Thyroid gland (tissue), 4 donors: ENCODE results near the gene RFX4. TPM values are rescaled to one million over a fixed set of nuclear protein-coding genes. Genes with fewer than 3 reads are reported as not detected.

Source experiments
- DNase-seq, 2 donors: peaks; one replicate each; pipeline ENCODE4 v3.0.0-alpha.2; 2019
- H3K27ac ChIP-seq, 3 donors: fragments of 200-600 bp; sonication (generic); 1 replicate in 2 of 3; 2 replicates in 1 of 3; pipeline ENCODE4 v1.5.1; 2016 to 2019; ENCODE audit warnings: mild to moderate bottlenecking in 1 of 3, moderate library complexity in 1 of 3
- H3K27me3 ChIP-seq: fragments of 200-600 bp; sonication (generic); one replicate; pipeline ENCODE4 v1.5.1; 2019
- H3K36me3 ChIP-seq, 2 donors: fragments of 200-600 bp; sonication (generic); one replicate each; pipeline ENCODE4 v1.5.1; 2016 to 2019
- H3K4me1 ChIP-seq, 2 donors: fragments of 200-600 bp; sonication (generic); one replicate each; pipeline ENCODE4 v1.5.1; 2017 to 2019
- H3K4me3 ChIP-seq, 3 donors: fragments of 200-600 bp; sonication (generic); replicated peaks in 1 of 3; 1 replicate in 2 of 3; 2 replicates in 1 of 3; pipeline ENCODE4 v1.5.1; 2016; ENCODE audit warnings: mild to moderate bottlenecking in 1 of 3
- H3K9me3 ChIP-seq: fragments of 200-600 bp; sonication (generic); one replicate; pipeline ENCODE4 v1.5.1; 2017
- CTCF ChIP-seq, 6 experiments: fragments of 200-600 bp in 3 of 6; fragments of 450-650 bp in 3 of 6; sonication (generic) in 3 of 6; IDR thresholded peaks; one replicate each; pipeline ENCODE4 v1.5.1; 2016 to 2019; ENCODE audit warnings: antibody characterized with exemption in 6 of 6, mild to moderate bottlenecking in 2 of 6, inconsistent platforms in 1 of 6, moderate library complexity in 1 of 6
- POLR2A ChIP-seq, 2 donors: fragments of 450-650 bp; IDR thresholded peaks; one replicate each; pipeline ENCODE4 v1.6.1; 2017; ENCODE audit warnings: antibody characterized with exemption in 2 of 2, mild to moderate bottlenecking in 2 of 2, moderate library complexity in 1 of 2
- WGBS, 2 donors: methylation state at CpG; one replicate each; pipeline ENCODE4 v1.1.5; 2017; 5-methylcytosine and 5-hydroxymethylcytosine counted together
- intact Hi-C: fragments of 100-400 bp; cut with DNase I; formaldehyde crosslinking; loops from one replicate; pipeline ENCODE4 v1.15.1; 2023
- total RNA-seq, 4 donors: library from RNA; depleted of rRNA; stranded (reverse); fragments of >200 nt; gene quantifications; one replicate each; pipeline ENCODE4 v1.2.3, GENCODE V29; 2016

RFX4 gene
- total RNA-seq, 4 donors from 2014 or later: 0.27 to 0.45 TPM; not detected in 2

- Histone ChIP-seq H3K27ac (no peak overlapping the region), H3K4me3 (peak overlapping the region in 1 of 3 donors; percentile 6), H3K27me3 (peaks cover 46% of the 10 kb centered on the region), H3K9me3 (no peaks in the 10 kb centered on the region), H3K4me1 (peaks cover 41 to 68% of the 10 kb centered on the region in 2 donors), H3K36me3 (no peaks in the 10 kb centered on the region)
- TF ChIP-seq POLR2A (IDR thresholded peaks at IDR 0.05): no peak
- no peak for TF ChIP-seq CTCF (IDR thresholded peaks at IDR 0.05)
- 4 to 5% methylated on average over 27 to 35 of the region's 63 CpGs for WGBS, 2 donors
- intact Hi-C loops: no loop called here
- DNase-seq: no peak
These were observed 2.9 kb downstream of the RFX4 start for GRCh38 chr12:106585521-106586277.

- H3K4me1 ChIP-seq: peaks cover 37 to 62% of the 10 kb centered on the region in 2 donors
- H3K36me3 ChIP-seq: no peaks in the 10 kb centered on the region
- peak overlapping the region in 1 of 3 donors; percentile 6 for H3K4me3 ChIP-seq
- no peaks in the 10 kb centered on the region for H3K9me3 ChIP-seq
- TF ChIP-seq POLR2A (IDR thresholded peaks at IDR 0.05): no peak
- no peak for TF ChIP-seq CTCF (IDR thresholded peaks at IDR 0.05)
- intact Hi-C loops: no loop called here
- peaks cover 43% of the 10 kb centered on the region for H3K27me3 ChIP-seq
- no peak overlapping the region for H3K27ac ChIP-seq
- WGBS, 2 donors: 1 to 4% methylated on average over 30 of the region's 35 CpGs
- no peak for DNase-seq
These were observed 3.5 kb downstream of the RFX4 start for GRCh38 chr12:106586278-106586802.

- Histone ChIP-seq H3K4me3 (no peak overlapping the region), H3K4me1 (peaks cover 33 to 55% of the 10 kb centered on the region in 2 donors), H3K27ac (no peak overlapping the region), H3K36me3 (no peaks in the 10 kb centered on the region), H3K9me3 (no peaks in the 10 kb centered on the region), H3K27me3 (peaks cover 39% of the 10 kb centered on the region)
- DNase-seq: no peak
- intact Hi-C loops: no loop called here
- TF ChIP-seq POLR2A (IDR thresholded peaks at IDR 0.05) (no peak), CTCF (IDR thresholded peaks at IDR 0.05) (no peak)
- WGBS, 2 donors: 3 to 4% methylated on average over 19 to 35 of the region's 62 CpGs
These were observed 4.2 kb downstream of the RFX4 start for GRCh38 chr12:106586803-106587684.

GRCh38 chr12:106588771-106589170 is 6.0 kb downstream of the RFX4 start:
- 54 to 62% methylated on average over 4 of the region's 4 CpGs for whole genome bisulfite sequencing, 2 donors
- Histone ChIP-seq H3K27me3 (peaks cover 27% of the 10 kb centered on the region), H3K27ac (no peak overlapping the region), H3K4me3 (no peak overlapping the region), H3K9me3 (no peaks in the 10 kb centered on the region), H3K36me3 (no peaks in the 10 kb centered on the region), H3K4me1 (peaks cover 16 to 38% of the 10 kb centered on the region in 2 donors)
- TF ChIP-seq POLR2A (IDR thresholded peaks at IDR 0.05) (no peak), CTCF (IDR thresholded peaks at IDR 0.05) (no peak)
- no peak for DNase-seq
- intact Hi-C loops: no loop called here
